NAMALWA (cell line): ENCODE results near the gene CRYZL1.
A peak's percentile ranks its signal among the peaks of the same experiment; 100 is the strongest.
"Not testable (repeated sequence)": the region's sequence is repeated elsewhere in the genome, so short reads cannot be mapped to it uniquely, and the experiment has no call there.

Experiments
- DNase-seq: peaks from one replicate; pipeline ENCODE4 v3.0.0-alpha.2; 2015; ENCODE audit warnings: low spot score

CRYZL1 gene

DNA sequence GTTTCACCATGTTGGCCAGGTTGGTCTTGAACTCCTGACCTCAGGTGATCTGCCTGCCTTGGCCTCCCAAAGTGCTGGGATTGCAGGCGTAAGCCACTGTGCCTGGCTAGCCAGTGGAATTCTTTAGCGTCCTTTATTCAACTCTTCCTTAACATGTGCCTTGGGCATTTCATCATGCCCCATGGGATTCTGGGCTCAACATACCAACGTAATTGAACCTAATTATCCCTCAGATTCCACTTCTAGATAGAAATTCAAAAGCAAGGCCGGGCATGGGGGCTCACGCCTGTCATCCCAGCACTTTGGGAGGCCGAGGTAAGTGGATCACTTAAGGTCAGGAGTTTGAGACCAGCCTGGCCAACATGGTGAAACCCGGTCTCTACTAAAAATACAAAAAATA lies 15.4 kb downstream of the CRYZL1 start:
- DNase-seq, result not testable (repeated sequence)

DNA sequence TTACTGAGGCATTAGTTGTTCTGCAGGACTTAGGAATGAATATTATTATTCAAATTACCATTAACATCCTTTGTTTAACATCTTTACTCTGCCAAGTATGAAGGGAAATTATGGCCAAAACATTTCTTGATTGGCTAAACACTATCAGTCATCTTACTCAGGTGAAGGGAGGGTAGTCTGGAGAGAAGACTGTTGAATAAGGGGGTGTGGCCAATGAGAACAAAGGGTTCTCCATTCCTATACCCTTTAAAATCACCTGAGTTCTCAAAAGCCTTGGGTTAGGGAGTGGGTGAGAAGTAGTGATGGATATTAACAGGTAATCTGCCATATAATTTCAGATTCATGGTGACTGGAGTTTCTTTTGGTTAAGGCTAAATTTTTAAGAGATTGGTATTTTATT lies 19.3 kb downstream of the CRYZL1 start:
- no peak for DNase-seq

GRCh38 chr21:33619726-33620125 lies 21.8 kb downstream of the CRYZL1 start:
- DNase-seq, result no peak

DNA sequence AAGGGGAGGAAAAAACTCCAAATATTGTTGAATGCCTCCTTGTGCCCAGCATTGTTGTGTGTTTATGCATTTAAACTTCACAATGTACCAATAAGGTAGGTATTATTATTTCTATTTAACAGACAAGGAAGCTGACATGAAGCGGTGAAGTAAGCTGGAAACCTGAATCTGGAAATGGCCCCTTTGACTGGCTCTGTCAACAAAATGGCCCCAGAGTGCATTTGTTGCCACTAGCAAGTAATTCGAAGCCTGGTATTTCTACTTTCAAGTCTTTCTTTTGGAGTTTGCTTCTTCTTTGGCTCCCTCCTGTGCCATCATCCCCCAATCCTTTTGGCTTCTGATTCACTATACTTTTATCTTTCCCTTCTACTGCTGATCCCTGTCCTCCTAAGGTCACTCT lies 23.1 kb downstream of the CRYZL1 start:
- no peak for DNase-seq

GRCh38 chr21:33617565-33617964 lies 24.0 kb downstream of the CRYZL1 start:
- DNase-seq, result not testable (repeated sequence)

- DNase-seq, result no peak
Measured at GRCh38 chr21:33611006-33611744, 30.4 kb downstream of the CRYZL1 start.

DNA sequence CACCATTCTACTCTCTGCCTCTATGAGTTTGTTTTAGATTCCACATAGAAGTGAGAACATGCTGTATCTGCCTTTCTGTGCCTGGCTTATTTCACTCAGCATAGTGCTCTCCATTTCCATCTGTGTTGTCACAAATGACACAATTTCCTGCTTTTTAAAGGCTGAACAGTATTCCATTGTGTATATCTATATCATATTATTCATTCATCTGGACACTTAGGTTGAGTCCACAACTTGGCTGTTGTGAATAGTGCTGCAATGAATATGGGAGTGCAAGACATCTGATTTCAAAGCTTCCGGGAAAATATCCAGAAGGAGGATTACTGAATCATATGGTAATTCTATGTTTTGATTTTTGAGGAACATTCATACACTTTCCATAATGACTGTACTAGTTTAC lies 33.0 kb downstream of the CRYZL1 start:
- DNase-seq, result no peak

GRCh38 chr21:33598051-33598450 lies 43.5 kb downstream of the CRYZL1 start:
- DNase-seq, result no peak

GRCh38 chr21:33588485-33589335 lies 52.8 kb downstream of the CRYZL1 start, which contains the start of gene DONSON:
Gene DONSON (minus strand): TSS chr21:33588684. CDS start chr21:33588641, 43 bp downstream.
- peak; percentile 86 for DNase-seq

GRCh38 chr21:33587792-33588484 lies 53.6 kb downstream of the CRYZL1 start:
- DNase-seq, result no peak

GRCh38 chr21:33586927-33587326 lies 54.6 kb downstream of the CRYZL1 start:
- no peak for DNase-seq

DNA sequence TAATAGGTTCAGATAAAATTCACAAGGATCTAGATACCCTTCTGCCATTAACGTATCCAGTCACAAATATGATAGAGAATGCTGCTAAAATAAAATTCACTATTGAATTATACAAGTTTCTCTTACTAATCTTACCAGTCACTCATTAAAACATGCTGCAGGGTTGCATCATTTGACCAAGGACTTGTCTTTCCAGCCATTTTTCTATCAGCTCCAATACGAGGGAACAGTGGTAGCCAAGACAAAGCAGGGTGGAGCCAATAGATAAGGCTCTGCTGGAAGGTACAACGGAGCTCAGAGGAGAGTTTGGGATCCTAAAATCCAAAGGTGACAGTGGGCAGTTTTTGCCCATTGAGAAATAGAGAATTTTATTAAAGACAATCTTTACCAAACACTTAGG lies 57.1 kb downstream of the CRYZL1 start:
- DNase-seq, result no peak

DNA sequence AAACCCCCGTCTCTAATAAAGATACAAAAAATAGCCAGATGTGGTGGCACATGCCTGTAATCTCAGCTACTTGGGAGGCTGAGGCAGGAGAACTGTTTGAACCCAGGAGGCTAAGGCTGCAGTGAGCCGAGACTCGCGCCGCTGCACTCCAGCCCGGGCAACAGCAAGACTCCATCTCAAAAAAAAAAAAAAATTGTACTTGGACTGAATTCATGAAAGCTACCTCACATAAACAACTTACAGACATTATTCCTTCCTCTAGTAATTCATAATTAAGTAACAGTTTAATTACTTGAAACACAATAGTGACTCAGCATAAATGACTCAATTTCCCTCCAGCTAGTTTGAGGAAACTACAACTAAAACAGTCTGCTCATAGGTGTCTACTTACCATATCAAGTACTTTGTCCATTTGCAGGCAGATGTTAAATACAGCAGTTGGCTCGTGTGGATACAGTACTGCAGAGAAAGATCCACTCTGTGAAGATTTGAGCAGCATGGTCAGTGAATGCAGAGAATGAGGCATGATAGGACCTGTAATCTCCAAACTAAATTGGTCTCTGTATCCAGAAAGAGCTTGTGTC lies 62.5 kb downstream of the CRYZL1 start:
- DNase-seq, result no peak

DNA sequence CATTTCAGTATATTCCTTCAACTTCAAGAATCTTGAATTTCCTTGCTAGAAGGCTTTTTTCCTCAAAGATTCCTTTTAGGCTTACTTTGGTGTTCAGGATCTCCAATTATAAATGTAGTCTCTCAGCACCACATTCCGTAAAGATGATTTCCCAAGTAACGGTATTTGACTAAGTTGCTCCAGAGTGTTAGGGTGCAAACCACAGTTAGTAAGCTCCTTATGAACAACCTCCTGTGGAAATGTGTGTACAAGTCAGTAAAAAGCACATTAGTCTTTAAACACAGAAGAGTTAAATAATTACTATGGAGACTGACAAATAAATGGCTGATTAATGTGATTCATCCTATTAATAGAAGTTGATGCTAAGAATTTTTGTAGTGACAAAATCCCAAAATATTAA lies 63.3 kb downstream of the CRYZL1 start:
- DNase-seq, result no peak

- DNase-seq, result not testable (repeated sequence)
Measured at GRCh38 chr21:33576741-33577141, 64.8 kb downstream of the CRYZL1 start.

DNA sequence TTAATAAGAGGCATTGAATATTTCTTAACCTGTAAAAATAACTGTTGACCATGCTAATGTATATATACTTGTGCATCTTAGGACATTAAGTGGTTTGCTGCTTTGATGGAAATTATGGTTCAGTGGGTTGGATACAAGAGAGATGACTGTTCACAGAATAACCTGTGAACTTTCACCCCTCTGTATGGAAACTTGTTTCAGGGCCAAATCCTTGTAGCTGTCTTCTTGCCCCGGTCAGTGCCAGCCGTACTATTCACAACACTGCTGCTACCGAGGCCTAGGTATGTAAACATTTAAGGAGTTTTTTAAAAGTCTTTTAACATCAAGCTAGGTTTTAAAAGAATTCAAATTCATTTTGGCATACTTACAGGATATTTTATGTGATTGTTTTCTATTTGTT lies 69.2 kb downstream of the CRYZL1 start:
- DNase-seq, result no peak

- no peak for DNase-seq
Measured at GRCh38 chr21:33569991-33570390, 71.5 kb downstream of the CRYZL1 start.

DNA sequence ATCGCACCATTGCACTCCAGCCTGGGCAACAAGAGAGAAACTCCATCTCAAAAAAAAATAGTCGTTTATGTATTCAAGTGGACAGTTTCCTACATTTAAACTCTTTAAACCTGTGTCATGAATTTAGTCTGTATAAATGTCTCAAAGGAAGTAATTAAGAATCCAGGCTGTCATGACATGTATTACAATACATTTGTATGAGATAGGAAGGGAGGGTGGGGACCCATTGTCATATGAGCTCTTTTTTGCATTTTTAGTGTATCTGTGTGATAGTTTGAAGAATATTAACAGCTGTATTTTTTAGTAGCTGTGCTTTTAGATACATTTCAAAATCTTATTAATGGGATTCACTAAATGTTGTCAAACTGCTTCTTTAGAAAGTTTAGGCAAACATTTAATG lies 73.1 kb downstream of the CRYZL1 start:
- DNase-seq, result no peak

- DNase-seq, result no peak
Measured at GRCh38 chr21:33567914-33568313, 73.6 kb downstream of the CRYZL1 start.

- no peak for DNase-seq
Measured at GRCh38 chr21:33566514-33566913, 75.0 kb downstream of the CRYZL1 start.

GRCh38 chr21:33562389-33562788 lies 79.2 kb downstream of the CRYZL1 start:
- no peak for DNase-seq

DNA sequence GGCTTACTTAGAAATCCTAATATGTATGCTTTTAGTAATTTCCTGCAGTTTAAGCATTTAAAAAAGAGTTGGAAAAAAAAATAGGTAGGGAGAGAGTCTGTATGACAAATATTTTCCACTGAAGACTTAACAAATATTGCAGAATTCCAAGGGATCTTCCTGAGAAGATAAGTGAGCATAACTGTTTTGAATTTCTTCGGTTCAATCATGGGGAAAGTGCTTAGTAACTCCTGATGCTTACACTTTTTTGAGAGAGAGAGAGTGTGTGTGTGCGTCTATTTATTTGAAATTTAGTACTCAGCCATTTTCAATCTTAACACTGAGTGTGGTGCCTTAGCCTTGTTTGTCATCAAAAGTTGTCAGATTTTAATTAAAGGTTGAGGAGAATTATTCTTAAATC lies 80.2 kb downstream of the CRYZL1 start:
- no peak for DNase-seq
